SU-DHL-6 (cell line): ENCODE data around the gene INPP4B.

Source experiments
- CTCF ChIP-seq: fragments of 200-600 bp; sonication (generic); IDR thresholded peaks from one replicate; pipeline ENCODE4 v1.5.1; 2017; ENCODE audit warnings: antibody characterized with exemption, mild to moderate bottlenecking, low read length, moderate library complexity; ENCODE audit not compliant: insufficient read depth, poor library complexity, severe bottlenecking
- EZH2phosphoT487 ChIP-seq: fragments of 200-600 bp; sonication (generic), shearing (Covaris generic); conservative IDR thresholded peaks from 2 replicates; pipeline ENCODE4 v1.6.1; 2018; ENCODE audit warnings: mild to moderate bottlenecking, antibody characterized with exemption, low read length, moderate library complexity, mixed read lengths

DNA sequence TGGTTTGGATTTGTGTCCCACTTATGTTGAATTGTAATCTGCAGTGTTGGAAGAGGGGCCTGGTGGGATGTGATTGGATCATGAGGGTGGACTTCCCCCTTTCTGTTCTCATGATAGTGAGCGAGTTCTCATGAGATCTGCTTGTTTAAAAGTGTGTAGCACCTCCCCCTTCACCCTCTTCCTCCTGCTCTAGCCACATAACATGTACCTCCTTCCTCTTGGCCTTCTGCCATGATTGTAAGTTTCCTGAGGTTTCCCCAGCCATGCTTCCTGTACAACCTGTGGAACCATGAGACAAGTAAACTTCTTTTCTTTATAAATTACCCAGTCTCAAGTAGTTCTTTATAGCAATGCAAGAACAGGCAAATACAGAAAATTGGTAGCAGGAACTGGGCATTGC, 138.7 kb downstream of the INPP4B start:
- TF ChIP-seq CTCF, result no peak
- no peak for TF ChIP-seq EZH2phosphoT487
